GM21786 (cell line): ENCODE data around the gene UBXN7.
"Not testable (repeated sequence)": the region's sequence is repeated elsewhere in the genome, so short reads cannot be mapped to it uniquely, and the experiment has no call there.

Experiments
- ATAC-seq: cut with Tn5 transposase; IDR thresholded peaks from one replicate; pipeline ENCODE4 v1.9.1; 2021; ENCODE audit not compliant: unreplicated experiment

The UBXN7 gene

GRCh38 chr3:196419386-196419785 lies 12.8 kb downstream of the UBXN7 start:
- ATAC-seq = no peak

- no peak for ATAC-seq
Measured at GRCh38 chr3:196418601-196419000, 13.6 kb downstream of the UBXN7 start.

DNA sequence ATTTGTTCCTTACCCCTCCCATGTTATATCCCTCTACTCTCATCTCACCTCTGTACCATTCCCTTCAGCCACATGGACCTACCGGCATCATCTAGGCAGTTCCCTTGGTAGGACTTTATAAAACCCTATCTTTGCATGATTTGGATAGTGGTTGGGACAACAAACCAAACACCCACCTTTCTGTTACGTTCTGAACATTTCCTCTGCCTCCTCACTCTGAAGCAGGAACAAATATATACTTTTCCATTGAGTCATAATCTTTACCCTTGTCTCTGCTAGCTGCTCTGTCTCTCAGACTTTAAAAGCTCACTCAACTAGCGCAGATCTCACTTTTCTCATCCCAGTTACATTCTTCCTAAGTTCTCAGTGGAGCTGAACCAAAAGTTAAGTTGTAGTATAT lies 17.8 kb downstream of the UBXN7 start:
- no peak for ATAC-seq

- ATAC-seq = peak; percentile 91
Measured at GRCh38 chr3:196412704-196413103, 19.5 kb downstream of the UBXN7 start.

DNA sequence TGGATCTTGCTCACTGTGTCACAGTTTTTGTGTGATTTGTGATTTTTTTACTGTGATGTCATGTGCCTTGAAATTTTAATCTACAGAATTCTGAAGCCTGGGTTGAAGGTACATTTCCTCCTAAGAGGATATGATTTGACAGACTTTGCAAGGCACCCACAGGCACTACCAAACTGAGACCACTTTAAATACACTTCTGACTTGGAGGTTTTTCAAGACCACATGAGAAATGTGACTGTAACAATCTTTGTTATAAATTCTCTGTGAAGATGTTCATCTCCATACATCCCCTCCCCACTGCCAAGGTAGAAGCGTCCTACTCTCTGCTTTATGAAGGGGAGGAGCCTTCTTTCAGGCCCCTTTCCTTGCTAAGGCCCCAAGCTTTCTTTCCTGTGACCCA lies 22.8 kb downstream of the UBXN7 start:
- no peak for ATAC-seq

DNA sequence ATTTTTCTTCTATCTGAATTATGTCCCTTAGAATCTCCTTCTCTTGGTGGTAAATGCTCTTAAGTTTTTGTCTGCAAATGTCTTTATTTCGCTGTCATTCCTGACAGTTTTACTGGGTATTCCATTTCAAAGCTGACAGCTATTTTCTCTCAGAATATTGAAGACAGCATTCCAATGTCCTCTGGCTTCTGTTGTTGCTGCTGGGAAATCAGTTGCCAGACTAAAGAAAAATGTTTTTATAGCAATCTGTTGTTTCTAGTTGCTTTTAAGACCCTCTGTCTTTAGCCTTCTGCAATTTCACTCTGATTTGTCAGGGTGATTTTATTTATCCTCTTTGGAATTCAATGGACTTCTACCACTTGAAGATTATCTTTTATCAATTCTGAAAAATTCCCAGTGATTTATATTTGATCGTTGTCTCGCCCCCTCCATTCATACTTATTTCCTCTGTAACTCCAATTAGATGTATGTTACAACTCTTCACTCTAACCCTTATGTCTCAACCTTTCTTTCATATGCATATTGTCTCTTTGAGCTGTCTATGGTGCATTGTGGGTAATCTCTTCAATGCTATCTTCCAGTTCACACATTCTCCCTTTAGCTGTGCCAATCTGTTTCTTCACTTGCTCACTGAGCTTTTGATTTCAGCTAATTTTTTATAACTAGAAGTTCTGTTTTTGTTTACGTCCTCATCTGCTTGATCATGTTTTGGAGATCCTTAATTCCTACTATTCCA lies 23.5 kb downstream of the UBXN7 start:
- no peak for ATAC-seq

GRCh38 chr3:196406811-196407470 lies 25.3 kb downstream of the UBXN7 start:
- ATAC-seq = no peak

GRCh38 chr3:196400331-196400730 lies 31.9 kb downstream of the UBXN7 start:
- ATAC-seq = no peak

- no peak for ATAC-seq
Measured at GRCh38 chr3:196399485-196399945, 32.7 kb downstream of the UBXN7 start.

DNA sequence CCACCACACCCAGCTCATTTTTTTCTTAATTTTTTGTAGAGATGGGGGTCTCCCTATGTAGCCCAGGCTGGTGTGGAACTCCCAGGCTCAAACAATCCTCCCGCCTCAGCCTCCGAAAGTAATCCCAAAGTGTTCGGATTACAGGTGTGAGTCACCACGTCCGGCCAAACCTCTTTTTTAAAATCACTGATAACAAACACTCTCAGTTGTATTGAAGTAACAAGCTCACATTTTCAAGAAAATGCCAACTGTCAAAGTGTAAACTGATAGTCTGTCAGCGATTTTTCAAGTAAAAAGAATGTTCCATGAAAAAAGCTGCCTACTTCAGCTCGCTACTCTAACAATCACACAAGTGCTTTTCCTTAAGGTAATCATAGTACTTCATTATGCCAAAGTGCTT lies 33.4 kb downstream of the UBXN7 start:
- ATAC-seq = no peak

GRCh38 chr3:196397941-196398340 lies 34.3 kb downstream of the UBXN7 start:
- ATAC-seq = no peak

DNA sequence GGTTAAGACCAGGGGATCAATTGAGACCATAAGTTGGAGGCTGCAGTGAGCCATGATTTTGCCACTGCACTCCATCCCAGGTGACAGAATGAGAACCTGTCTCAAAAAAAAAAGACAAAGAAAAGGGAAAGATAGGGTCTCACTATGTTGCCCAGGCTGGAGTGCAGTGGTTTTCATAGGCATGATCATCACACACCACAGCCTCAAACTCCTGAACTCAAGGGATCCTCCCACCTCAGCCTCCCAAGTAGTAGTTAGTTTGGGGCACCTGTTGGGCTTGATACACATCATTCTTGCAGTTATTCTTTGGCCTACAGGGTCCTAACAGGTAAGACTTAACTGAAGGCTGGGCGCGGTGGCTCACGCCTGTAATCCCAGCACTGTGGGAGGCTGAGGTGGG lies 42.1 kb downstream of the UBXN7 start:
- no peak for ATAC-seq

- ATAC-seq = no peak
Measured at GRCh38 chr3:196388956-196389355, 43.3 kb downstream of the UBXN7 start.

GRCh38 chr3:196387941-196388340 lies 44.3 kb downstream of the UBXN7 start:
- not testable (repeated sequence) for ATAC-seq

- not testable (repeated sequence) for ATAC-seq
Measured at GRCh38 chr3:196386797-196387196, 45.4 kb downstream of the UBXN7 start.

DNA sequence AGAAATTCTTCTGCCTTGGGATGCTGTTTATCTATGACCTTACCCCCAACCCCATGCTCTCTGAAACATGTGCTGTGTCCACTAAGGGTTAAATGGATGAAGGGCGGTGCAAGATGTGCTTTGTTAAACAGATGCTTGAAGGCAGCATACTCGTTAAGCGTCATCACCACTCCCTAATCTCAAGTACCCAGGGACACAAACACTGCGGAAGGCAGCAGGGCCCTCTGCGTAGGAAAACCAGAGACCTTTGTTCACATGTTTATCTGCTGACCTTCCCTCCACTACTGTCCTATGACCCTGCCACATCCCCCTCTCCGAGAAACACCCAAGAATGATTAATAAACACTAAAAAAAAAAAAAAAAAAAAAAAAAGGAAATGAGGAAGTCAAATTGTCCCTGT lies 46.2 kb downstream of the UBXN7 start:
- ATAC-seq = not testable (repeated sequence)

GRCh38 chr3:196385446-196385845 lies 46.8 kb downstream of the UBXN7 start:
- not testable (repeated sequence) for ATAC-seq

GRCh38 chr3:196378146-196378841 lies 53.9 kb downstream of the UBXN7 start:
- ATAC-seq = no peak

DNA sequence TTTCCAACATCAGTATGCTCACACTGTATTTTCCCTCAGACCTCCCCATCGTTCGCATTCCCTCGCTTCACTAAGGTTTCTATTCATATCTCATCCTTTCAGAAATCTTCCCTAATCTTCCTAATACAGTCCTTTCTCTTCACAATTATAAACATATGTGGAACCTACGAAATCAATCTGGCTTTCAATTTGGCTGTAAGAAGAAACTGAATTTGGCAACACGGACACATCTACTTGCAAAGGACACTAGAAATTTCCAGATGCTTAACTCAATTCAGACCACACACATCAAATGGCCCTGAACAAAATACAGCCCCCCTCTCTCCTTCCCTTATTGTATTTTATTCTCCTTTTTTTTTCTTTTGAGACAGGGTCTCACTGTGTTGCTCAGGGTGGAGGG lies 54.9 kb downstream of the UBXN7 start:
- ATAC-seq = no peak

DNA sequence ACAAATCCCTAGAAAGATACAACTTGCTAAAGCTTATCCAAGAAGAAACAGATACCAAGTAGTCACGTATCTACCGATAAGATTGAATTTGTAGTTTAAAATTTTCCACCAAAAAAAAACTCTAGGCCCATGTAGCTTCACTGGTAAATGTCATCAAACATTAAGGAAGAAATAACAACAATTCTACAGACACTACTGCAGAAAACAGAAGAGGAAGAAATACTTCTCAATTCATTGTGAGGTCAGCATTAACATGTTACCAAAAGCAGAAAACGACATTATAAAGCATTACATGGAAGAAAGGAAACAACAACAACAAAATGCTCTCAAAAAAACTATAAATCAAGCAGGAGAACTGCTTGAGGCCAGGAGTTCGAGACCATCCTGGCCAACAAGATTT lies 66.5 kb downstream of the UBXN7 start:
- no peak for ATAC-seq

DNA sequence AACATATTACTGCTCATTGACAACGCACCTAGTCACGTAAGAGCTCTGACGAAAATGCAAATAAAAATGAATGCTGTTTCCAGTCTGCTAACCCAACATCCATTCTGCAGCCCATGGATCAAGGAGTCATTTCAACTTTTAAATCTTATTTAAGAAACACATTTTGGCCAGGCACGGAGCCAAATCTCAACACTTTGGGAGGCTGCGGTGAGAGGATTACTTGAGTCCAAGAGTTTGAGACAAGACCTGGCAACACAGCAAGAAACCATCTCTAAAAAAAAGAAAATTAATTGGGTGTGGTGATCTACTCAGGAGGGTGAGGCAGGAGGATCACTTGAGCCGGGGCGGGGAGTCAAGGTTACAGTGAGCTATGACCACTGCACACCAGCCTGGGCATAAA lies 71.6 kb downstream of the UBXN7 start:
- ATAC-seq = no peak

DNA sequence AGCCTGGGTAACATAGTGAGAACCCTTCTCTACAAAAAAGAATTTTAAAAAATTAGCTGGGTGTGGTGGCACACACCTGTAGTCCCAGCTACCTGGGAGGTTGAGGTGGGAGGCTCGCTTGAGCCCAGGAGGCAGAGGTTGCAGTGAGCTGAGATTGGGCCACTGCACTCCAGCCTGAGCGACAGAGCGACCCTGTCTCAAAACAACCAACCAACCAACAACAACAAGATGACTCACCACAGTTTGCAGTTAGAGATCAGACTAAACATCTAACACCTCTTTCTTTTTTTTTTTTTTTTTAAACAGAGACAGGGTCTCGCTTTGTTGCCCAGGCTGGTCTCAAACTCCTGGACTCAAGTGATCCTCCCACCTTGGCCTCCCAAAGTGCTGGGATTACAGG lies 73.7 kb downstream of the UBXN7 start:
- ATAC-seq = not testable (repeated sequence)
